Mammary epithelial cell (primary cell): ENCODE results near the gene BLOC1S5.

Experiments used
- EZH2 ChIP-seq: IDR thresholded peaks from 2 replicates; pipeline ENCODE4 v1.6.1; 2012; ENCODE audit warnings: low read length, inconsistent platforms, borderline replicate concordance
- TF ChIP-seq, protein P1 (sequence below), 2 donors: IDR thresholded peaks in 1 of 2; conservative IDR thresholded peaks in 1 of 2; 2 replicates each; pipeline ENCODE4 v1.5.1; 2011 to 2012; ENCODE audit warnings: inconsistent platforms in 2 of 2, low read length in 2 of 2, mild to moderate bottlenecking in 2 of 2, control low read depth in 1 of 2, low read depth in 1 of 2; ENCODE audit not compliant: insufficient read depth in 1 of 2; ENCODE audit errors: extremely low read depth in 1 of 2

- TF ChIP-seq, protein P1, sequence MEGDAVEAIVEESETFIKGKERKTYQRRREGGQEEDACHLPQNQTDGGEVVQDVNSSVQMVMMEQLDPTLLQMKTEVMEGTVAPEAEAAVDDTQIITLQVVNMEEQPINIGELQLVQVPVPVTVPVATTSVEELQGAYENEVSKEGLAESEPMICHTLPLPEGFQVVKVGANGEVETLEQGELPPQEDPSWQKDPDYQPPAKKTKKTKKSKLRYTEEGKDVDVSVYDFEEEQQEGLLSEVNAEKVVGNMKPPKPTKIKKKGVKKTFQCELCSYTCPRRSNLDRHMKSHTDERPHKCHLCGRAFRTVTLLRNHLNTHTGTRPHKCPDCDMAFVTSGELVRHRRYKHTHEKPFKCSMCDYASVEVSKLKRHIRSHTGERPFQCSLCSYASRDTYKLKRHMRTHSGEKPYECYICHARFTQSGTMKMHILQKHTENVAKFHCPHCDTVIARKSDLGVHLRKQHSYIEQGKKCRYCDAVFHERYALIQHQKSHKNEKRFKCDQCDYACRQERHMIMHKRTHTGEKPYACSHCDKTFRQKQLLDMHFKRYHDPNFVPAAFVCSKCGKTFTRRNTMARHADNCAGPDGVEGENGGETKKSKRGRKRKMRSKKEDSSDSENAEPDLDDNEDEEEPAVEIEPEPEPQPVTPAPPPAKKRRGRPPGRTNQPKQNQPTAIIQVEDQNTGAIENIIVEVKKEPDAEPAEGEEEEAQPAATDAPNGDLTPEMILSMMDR (conservative IDR thresholded peaks at IDR 0.05 in 1 of 2, IDR thresholded peaks at IDR 0.05 in 1 of 2; ENCODE audit: extremely low read depth in 1 of 2, insufficient read depth in 1 of 2, low read depth in 1 of 2, low read length in 2 of 2): no peak
- no peak for TF ChIP-seq EZH2
These were observed 2.5 kb downstream of the BLOC1S5 start for GRCh38 chr6:8061736-8062135.
